Heart left ventricle (tissue), 13 donors: Measurements from ENCODE around the gene CHODL.

Source experiments
- POLR2A ChIP-seq, 2 donors: fragments of 450-650 bp; IDR thresholded peaks; one replicate each; pipeline ENCODE4 v1.6.1; 2017; ENCODE audit warnings: antibody characterized with exemption in 2 of 2, mild to moderate bottlenecking in 2 of 2, moderate library complexity in 2 of 2
- TF ChIP-seq, protein P1 (sequence below), 12 donors: fragments of 200-600 bp; sonication (generic) in 4 of 12; IDR thresholded peaks; one replicate each; pipeline versions ENCODE4 v1.5.0 to v1.8.0; 2018 to 2022; ENCODE audit warnings: antibody characterized with exemption in 12 of 12, mild to moderate bottlenecking in 5 of 12
- donor health status: ischemic (EF 13 %, LVEDD 7.1; RV severe dilation, severe dysfunction).
- donor health status: DM: no; HTN: yes; CAD: no.
- donor health status: DM: no; HTN: no; CAD: no.
- donor health status: ischemic (EF 25% LVEDD 6.9; RV normal size, moderate dysfunction).
- donor health status: ischemic (EF 25% LVEDD 5.7; RV mildly dilated, moderate dysfunction).
- donor health status: ischemic (EF 35%, LVEDD 5.7; RV mildly dilated, moderate dysfunction).
- donor health status: nonischemic (EF 11% LVEDD 7.7; RV severe dilation, severe dysfunction).
- donor health status: DM: yes; HTN: yes; CAD: no.
- donor health status: PGD.
- donor health status: ischemic (EF 29% LVEDD 5.4; RV normal size, mild dysfunction).
- donor health status: nonischemic (EF 23%, LVEDD 6.1; RV moderate dilation, normal function).

DNA sequence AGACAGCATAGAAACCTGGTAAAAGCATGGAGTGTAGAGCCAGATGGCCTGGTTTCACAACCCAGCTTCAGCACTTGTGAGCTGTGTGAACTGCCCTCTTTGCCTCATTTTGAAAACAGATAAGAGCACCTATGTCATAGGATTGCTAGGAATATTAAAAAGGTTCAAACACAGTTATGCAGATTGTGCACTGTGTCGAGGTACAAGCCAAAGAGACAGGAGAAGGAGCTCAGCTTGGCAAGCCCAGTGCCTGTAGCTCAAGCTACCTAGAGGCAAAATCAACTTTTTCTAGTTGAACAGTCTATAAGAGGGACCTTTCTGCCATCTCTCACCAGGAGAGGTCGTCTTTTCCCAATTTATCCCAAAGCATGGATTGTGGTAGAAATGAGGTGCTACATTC lies 5.0 kb downstream of the CHODL start:
- TF ChIP-seq POLR2A (IDR thresholded peaks at IDR 0.05), result no peak
- TF ChIP-seq, protein P1, sequence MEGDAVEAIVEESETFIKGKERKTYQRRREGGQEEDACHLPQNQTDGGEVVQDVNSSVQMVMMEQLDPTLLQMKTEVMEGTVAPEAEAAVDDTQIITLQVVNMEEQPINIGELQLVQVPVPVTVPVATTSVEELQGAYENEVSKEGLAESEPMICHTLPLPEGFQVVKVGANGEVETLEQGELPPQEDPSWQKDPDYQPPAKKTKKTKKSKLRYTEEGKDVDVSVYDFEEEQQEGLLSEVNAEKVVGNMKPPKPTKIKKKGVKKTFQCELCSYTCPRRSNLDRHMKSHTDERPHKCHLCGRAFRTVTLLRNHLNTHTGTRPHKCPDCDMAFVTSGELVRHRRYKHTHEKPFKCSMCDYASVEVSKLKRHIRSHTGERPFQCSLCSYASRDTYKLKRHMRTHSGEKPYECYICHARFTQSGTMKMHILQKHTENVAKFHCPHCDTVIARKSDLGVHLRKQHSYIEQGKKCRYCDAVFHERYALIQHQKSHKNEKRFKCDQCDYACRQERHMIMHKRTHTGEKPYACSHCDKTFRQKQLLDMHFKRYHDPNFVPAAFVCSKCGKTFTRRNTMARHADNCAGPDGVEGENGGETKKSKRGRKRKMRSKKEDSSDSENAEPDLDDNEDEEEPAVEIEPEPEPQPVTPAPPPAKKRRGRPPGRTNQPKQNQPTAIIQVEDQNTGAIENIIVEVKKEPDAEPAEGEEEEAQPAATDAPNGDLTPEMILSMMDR (IDR thresholded peaks at IDR 0.05), result no peak
